Left lobe of liver (tissue), 2 donors: ENCODE results near the gene CD47. TPM values are rescaled to one million over a fixed set of nuclear protein-coding genes. Genes with fewer than 3 reads are reported as not detected.

ENCODE experiments used
- ATAC-seq: fragments of 200-7000 bp; cut with Tn5 transposase; one replicate; pipeline ENCODE4 v1.9.1; 2020; ENCODE audit warnings: mild to moderate bottlenecking, moderate library complexity
- DNase-seq: peaks from one replicate; pipeline ENCODE4 v3.0.0-alpha.2; 2020; ENCODE audit warnings: low spot score
- total RNA-seq: library from RNA; stranded (reverse); gene quantifications from one replicate; pipeline ENCODE4 v1.2.1, GENCODE V29; 2021
- donor health status: DM: no; HTN: no; CAD: no; lungs with moderate emphysema.
- donor health status: DM: no; HTN: yes; CAD: no.

CD47 gene
- total RNA-seq, 1 donor from 2014 or later: 21.8 TPM

DNA sequence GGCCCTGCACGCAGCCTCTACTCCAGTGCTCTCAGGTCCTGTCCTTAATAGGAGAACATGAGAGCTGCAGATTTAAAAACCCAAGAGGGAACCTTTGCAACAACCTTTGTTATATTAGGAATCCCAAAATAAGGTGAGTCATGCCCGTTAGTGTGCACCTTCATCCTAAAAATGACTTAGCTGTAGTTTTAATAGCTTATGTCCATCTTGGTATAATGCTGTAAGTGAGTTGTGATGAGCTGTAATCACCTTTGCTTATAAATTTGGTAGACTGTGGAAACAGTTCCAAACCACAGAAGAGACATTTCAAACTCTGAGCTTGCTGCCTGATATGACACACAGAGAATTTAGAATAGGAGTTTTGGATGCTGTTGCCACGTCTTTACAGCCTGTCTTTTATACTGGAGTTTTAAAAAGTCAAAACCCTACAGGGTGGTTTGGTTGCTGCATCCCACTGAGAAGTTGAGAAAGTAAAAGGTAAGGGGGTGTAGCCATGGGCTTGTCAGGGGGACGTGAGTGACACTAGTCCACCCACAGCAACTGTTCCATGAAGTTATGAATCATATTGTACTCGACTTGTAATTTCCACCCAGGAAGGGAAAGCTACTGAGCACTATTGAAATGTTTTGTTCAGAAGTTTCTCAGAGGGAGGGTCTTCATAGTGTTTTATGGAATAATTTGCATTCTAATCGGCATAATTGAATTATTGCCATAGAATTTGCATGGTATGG, 27.4 kb upstream of the CD47 start:
- no peak for ATAC-seq
- no peak for DNase-seq

DNA sequence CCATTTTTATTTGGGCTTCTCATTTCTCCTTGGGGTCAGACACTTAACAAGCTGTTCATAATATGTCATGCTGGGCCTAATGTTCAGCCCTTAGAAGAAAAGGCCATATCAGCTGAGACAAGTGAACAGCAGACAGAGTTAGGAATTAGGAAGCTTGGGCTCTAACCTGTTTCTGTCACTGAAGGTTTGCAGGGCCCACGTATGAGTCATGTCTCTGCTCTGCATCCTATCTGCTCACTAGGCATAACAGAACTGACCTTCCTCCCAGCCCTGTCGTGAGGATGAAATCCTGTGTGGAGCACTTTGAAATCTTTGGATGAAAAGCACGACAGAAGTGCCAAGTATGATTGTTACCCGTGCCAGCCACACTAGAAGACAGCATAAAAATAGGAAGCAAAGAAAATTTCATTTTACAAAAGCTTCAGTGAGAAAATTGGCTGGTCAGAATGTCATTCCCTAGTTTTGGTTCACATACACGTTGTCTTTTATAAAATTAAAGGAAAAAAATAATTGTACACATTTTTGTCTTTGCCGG, 26.5 kb upstream of the CD47 start:
- no peak for DNase-seq
- ATAC-seq: no peak

DNA sequence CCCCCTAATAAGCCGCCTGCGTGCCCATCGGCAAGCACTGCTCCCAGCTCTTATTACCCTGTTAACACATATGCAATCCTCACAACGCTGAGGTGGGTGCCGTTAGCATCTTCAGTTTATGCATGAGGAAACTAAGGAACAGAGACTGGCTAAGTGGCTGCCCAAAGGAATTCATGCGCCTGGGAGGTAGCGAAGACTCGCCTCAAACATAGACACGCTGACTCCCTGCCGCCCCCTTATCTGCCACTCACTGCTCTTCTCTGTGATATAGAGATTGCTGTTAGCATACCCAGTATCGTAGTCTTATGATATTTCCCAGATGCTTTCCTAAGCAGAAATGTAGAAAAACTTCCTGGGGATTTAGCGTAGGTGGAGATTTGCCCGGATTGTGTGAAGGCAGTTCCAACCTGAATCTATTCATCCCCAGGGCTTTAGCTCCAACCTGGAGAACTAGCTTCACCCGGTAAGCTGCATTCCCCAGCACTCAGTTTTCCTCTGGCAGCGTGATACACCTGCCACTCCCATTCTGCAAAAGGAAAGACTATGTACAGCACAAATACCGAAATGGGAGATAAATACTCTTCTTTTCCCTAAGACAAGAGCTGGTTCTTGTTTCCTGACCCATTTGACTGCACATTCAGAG, 23.7 kb upstream of the CD47 start:
- DNase-seq: no peak
- ATAC-seq: no peak

DNA sequence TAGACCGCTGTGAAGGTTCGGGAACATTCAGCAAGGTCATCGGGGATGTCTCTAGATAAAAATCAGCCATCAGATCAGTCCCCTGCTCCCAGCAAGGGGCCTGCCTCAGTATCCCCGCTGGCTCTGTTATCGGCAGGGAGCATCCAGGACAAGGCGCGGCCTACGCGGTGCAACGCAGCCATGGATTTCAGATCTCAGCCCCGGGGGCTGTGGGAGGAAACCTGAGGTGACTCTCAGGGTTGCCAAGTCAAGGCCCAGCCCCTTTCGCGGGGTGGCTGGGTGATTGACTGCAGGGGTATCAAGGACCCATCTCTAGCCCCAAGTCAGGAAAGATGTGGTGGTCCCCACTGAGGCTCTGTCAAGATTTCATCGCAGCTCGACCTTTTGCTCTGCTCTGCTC, 23.1 kb upstream of the CD47 start:
- DNase-seq: no peak
- no peak for ATAC-seq

DNA sequence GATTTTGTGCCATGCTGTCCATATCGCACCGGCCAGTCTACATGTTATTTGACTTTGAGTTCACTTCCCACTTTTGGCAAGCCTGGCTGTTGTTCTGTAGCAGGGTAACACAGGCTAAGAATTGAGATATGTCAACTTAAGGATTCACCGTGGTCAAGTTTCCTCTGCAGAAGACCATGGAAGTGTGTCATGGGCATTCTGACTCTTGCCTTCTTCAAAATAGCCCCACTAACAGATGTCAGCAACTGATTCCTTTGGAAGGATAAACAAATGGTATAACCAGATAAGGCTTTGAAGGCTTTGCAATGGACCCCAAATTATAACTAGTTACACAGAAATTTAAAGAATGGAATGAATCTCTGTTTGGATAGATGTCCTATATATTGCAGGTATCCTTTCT, 20.1 kb upstream of the CD47 start:
- no peak for DNase-seq

DNA sequence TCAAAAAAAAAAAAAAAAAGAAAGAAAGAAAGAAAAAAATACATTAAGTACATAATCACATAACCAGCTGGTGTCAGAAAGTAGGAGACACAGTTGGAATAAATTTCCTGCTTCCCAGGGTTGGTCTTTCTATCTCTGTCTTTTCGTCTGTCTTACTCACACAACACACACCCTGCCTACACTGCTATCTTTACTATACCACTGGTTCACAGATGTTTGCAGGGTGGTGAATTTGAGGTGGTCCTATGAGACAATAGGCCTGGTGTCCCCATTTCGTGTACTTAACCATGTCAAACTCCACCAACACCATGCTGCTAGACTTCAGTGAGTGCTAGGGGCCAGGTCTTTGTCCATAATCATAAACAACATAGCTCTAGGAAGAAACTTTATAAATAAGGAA, 17.6 kb upstream of the CD47 start:
- no peak for ATAC-seq

More for the DNA sequence above, 20.1 kb upstream of the CD47 start:
- no peak for ATAC-seq

DNA sequence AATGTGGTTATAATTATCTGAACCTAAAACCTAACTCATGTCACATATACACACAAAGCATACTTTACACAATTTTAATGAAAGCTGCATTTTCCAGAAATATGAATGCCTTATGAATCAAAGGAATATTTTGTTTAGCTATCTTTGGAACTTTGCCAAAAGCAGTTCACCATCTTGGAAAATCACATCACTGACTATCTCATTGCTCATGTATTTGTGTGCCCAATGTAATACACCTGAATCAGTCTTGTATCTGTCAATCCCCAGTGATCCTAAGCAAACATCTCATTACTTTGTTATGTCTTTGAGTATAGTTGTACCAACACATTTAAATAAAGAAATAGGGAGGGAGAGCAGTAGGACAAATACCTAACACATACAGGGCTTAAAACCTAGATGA, 15.6 kb upstream of the CD47 start:
- ATAC-seq (no peak), DNase-seq (no peak)

More for the DNA sequence above, 17.6 kb upstream of the CD47 start:
- DNase-seq: no peak

DNA sequence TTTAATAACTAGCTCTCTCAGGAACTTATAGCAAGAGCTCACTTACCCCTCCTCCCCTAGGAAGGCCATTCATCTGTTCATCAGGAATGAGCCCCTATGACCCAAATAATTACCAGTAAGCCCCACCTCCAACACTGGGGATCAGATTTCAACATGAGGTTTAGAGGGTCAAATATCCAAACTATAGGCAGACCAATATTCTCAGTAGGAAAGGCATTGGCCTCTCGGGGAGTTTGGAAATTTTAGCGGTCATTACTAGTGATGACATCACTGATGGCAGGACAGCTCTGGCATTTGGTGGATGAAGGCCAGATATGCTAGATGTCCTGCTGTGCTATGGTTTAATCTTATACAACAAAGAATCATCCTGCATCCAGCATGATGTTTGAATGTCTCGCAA, 15.2 kb upstream of the CD47 start:
- no peak for ATAC-seq
- no peak for DNase-seq

DNA sequence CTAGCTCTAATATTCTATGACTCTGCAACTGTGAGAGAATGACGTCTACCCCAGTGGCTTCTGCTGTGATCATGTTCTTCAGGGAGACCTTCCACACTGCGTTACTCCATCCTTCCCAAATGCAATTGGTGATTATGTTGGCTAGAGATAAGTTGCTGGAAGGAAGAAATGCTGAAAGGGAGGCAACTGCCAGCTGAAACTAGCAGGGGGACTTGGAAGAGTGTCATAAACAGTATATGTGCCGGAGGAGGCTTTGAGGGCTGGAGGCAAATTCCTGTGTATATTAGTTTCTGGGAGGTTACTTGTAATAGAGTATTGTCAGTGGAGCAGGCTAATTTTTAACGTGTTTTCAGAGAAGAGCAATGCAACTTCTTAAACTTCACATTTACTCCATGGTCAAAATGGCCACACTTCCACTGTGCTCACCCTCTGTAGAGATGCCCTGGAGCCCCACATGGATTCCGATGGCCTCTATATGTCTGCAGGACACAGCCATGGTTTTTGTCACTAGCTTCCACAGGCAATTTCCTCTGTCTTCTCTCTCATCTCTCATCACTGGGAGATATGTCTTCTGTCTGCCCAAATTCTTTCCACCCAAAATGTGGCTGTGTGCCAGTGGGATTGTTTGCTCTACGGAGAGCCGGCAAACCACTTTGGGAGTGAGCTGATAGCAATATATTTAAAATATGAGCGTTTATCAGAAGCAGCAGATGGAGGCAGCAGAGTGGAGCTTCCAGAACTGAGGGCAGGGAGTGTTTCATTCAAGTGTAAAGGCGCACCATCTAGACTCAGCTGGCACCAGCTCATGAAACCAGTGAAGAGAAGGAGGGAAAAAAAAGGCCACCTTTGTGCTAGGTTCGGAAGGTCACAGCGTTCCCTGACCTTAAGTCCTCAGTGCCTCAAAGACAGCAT, 13.3 kb upstream of the CD47 start:
- peak; percentile 47 for ATAC-seq
- DNase-seq: peak; percentile 71

DNA sequence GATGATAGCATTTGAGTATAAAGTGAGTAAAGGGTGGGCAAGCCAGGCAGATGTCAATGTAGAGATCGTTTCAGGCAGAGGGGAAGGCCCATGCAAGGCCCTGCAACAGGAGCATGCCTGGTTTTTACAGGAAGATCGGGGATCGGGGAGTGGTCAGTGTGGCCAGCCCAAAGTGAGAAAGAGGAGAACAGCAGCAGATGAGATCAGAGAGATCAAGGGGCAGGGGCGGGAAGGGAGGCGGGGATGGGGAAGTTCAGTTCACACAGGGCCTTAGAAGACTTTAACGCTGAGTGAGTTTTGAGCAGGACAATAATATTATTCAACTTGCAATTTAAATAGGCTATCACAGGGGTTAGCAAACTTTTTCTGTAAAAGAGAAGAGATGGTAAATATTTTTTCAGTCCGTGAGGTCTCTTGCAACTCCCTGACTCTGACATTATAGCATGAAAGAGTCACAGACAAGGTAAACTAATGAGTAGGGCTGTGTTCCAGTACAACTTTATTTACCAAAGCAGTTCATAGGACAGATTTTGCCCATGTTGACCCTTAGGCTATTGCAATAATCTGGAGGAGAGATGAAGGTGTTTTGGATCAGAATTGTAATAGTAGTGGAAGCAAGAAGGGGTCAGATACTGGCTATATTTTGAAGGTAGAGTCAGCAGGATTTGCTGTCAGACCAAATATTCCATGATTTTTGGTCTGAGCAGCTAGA, 12.4 kb upstream of the CD47 start:
- ATAC-seq: peak; percentile 93
- DNase-seq: peak; percentile 52

DNA sequence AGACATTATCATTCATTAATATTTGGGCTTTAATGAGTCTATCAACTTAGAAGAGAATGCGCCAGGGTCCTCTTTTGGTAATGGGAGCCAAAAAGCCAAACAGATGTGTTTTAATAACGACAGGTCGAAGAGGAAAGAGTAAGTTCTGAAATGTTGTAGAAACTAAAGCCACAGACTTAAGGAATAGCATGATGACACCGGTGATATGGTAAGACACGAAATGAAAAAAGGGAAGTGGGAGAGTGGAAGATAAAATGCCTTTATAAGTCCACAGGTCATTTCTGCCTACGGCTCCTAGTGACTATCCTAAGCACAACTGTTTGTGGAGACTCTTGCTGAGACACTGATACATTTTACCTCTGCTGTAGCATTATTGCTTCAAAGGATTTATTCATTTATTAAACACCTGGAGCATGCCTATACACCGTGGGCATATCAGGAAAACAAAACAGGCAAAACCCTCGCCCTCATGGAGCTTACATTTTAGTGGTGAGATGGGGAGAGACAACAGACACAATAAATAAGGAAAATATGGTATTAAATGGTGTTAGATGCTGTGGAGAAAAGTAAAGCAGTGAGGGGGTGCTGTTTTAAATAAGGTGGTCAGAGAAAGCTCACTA, 11.7 kb upstream of the CD47 start:
- no peak for ATAC-seq
- no peak for DNase-seq

DNA sequence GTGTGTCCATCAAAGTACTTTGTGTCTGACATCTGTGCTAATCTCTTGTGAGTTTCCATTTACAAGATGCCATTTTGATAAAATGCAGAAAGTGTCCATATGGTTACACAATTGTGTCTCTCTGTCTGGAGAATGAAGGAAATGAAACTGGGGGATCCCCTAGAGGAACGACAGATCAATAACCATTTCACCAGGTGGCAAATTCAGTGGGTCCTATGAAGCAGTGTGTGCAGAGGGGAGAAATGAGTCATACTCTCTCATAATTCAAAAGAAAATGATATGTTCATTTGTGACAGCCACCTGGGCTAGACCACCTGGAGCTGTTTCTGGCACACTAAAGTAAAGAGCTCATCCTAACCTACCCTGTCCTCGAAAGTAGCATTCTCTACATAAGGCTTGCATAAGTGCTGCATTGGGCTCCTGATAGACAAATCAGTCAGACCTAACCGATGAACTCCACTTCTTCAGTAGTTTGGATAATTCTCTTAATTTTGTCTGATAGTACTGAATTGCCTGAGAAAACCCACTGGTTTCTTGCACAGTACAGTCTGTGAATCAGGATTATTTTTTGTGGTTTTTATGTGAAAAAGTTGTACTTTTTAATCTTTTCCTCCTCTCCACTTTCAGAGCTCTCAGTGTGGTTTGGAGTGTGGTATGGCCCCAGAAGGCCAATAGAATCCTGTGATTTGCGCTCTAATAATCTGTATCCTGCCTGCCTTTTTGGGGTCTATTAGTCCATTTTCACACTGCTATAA, 10.3 kb upstream of the CD47 start:
- DNase-seq (no peak), ATAC-seq (no peak)

DNA sequence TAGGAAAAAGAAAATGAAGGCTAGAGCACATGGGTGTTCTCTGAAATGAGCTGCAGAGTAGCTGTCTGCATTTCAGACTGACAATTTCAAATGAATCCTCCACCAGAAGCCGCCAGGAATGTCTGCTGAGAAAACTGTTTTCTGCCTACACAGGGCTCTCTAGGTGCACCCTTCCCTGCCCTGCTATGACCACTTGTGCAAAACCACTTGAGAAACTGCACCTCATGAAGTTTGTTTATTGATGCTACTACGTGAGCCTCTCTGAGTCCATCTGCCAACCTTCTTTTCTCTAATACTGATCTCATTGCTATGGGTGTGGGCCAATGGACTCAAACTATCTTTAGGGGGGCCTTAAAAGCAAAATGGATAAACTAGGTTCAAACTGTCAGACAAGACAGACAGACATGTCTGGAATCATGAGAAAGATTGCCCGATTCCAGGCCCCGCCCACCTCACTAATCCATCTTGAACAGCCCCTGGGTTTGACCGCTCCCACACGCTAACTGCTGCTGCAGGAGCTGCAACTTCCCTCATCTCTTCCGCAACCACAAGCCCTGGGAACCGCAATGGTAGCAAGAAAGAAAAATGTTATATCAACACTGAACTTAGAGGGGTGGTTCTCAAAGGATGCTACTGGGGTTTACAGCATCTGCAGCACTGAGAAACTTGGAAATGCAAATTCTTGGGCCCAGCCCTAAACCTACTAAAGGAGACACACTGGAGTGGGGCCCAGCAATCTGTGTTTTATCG, 9.0 kb upstream of the CD47 start:
- DNase-seq: no peak
- ATAC-seq: no peak

DNA sequence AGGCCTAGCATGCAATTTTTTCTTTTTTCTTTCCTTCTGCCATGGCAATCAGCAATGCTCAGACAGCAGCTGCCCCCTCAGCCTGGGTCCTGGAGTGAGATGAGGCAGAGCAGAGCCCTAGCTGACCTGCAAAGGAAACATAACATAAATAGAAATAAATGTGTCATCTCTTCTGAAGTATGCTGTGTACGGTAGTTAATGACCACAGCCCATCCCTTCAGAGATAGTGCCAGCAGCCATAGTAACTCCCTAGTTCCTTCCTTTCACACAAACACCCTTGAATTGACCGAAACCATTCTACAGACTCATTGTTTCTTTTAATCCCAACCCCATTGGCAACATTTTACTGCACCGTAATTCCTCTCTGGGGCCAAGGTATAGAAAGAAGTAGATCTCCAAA, 8.4 kb upstream of the CD47 start:
- no peak for DNase-seq
- no peak for ATAC-seq

DNA sequence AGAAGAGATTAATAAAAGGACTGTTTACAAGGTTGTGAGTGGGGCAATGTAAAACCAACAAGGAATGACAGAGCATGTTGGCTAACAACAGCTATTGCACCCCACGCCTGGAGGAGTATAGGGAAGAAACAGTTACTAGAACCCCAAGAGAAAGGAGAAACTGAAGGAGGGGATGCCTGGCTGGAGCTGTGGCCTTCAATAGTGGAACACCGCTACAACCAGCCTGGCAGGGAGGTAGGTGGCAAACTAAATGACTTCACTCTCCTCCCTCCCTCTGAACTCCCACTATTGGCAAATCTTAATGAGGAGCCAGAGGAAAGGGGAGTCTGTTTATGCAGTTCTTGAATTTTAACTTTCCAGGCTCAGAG, 7.2 kb upstream of the CD47 start:
- ATAC-seq: no peak
- DNase-seq: no peak

DNA sequence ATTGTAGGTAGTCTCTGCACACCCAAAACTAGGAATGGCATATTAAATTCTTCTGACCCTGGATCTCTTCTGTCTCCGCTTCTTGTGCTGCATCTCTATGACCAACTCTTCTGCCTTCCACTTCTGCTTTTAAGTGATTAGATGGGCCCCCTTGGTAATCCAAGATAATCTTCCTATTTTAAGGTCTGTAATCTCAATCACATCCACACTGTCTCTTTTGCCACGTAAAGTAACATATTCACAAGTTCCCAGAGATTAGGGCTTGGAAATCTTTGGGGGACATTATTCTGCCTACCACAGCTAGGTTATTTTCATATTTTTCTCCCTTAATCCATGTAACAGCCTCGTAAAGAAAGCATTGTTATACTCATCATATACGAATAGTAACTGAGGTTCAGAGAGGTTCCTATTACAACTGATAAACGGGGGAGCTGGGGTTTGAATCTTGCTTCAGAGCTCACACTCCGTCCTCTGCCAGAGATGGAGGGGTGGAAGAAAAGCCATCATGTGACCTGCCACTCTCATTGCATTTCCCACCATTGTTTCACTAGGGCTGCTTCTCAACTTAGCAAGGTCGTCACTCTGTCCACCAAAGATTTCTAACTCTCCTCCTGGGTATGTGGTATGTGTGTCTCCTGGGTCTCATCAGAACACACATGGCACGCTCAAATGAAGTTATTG, 6.6 kb upstream of the CD47 start:
- DNase-seq (no peak), ATAC-seq (no peak)

DNA sequence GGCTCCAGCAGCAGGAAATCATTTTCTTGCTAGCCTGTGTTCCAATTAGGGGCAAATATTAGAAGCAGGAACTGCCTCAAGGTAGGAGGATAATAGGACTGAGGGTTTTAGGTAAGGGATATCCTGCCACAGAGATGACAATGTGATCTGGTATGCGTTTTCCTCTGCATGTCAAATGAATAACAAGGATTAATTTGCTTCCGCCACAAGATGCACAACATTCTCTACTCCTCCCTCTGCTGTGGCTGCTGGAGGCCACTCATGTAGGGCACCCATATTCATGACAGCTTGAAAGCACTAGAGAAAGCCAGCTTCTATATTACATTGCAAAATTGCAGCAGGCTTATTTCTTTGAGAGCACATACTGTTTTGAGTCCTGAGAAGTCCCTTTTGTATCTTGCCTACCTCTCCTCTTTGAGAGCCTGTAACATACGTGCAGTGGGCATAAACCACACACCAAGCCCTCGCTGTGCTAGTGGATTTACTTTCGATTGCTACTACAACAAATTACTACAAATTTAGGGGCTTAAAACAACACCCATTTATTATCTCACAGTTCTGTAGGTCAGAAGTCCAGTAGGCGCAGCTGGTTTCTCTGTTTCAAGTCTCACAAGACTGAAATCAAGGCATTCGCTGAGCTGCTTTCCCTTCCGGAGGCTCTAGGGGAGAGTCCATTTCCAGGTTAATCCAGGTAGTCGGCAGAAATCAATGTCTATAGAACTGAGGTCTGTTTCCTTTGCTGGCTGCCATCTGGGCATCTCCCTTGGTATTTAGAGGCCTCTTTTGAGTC, 5.9 kb upstream of the CD47 start:
- no peak for ATAC-seq
- no peak for DNase-seq

DNA sequence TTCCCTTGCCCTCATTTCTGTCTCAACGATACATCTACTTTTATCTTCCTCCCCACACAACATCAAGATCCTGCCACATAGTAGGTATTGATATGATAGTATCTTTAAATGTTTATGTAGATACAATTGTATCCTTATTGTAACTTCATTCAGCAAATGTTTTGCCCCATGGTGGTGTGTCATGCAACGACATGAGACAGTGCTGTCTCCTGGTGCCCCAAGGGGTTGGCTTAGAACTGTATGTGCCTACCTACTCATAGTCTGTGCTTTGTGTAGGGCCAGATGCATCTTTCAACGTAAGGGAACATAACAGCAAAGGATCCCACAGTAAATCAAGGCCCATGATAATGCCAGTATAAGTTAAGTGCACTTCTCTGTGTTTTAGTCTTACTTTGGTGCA, 2.8 kb upstream of the CD47 start:
- DNase-seq: no peak
- ATAC-seq: no peak
